ENCODE data around the gene ZNG1A. TPM values are rescaled to one million over a fixed set of nuclear protein-coding genes. Genes with fewer than 3 reads are reported as not detected.

ZNG1A gene
- total RNA-seq, 2 donors from 2014 or later: 22.6 to 23.2 TPM

Other genes with a start within 250 kb of the ZNG1A start
- gene WASHC1, start 149.6 kb downstream of the ZNG1A start, total RNA-seq: 10 to 100 TPM in 1 of 2 donors, 1 to 10 TPM in 1; 8.8 to 12.2 TPM
- not detected for gene FOXD4, start 60.6 kb downstream of the ZNG1A start, total RNA-seq
- gene DOCK8, start 35.8 kb upstream of the ZNG1A start, total RNA-seq: 1 to 10 TPM; 5.8 to 7.1 TPM

Measured in colonic mucosa (tissue), 2 donors.